HG03432 (cell line): ENCODE measurements around the gene PCDHA1.

Source experiments
- ATAC-seq: cut with Tn5 transposase; IDR thresholded peaks from one replicate; pipeline ENCODE4 v1.9.1; 2021; ENCODE audit warnings: mild to moderate bottlenecking, moderate library complexity; ENCODE audit not compliant: unreplicated experiment

Gene PCDHA1

DNA sequence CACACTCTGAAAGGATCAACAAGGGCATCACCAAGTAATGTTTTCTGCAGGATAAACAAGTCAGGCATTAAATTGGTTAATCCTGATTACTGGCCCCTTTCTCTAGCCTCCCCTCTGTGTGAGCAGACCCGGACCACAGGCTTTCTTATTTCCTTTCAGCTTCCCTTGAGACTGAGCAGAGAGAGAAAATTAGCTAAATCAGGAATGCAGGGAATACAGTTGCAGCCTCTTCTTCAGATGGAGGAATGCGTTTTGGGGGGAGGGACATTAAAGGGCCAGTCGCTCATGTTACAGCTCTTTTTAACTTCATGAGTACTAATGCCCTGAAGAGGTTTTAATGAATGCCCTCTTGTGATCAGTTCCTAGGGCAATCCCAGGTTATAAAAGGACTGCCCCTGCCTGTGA lies 200.2 kb downstream of the PCDHA1 start:
- ATAC-seq, result no peak

DNA sequence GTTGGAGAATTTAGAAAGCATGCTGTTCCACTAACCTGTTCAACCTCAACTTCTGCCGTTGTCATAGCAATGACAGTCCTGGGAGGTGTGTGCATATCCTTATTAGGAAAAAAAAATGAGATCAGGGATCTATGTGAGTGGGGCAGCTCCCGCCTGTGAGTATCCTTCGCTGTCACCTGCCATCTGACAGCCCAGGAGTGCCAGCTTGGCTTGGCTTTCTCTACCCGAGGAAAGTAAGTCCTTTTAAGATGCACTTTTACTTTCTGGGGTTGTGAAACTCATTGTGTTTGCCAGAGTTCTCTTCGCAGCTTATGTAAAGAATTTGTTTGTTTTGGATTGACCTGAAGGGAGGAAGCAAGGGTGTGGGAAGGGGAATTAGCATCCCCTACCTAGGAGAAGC lies 202.2 kb downstream of the PCDHA1 start:
- no peak for ATAC-seq

DNA sequence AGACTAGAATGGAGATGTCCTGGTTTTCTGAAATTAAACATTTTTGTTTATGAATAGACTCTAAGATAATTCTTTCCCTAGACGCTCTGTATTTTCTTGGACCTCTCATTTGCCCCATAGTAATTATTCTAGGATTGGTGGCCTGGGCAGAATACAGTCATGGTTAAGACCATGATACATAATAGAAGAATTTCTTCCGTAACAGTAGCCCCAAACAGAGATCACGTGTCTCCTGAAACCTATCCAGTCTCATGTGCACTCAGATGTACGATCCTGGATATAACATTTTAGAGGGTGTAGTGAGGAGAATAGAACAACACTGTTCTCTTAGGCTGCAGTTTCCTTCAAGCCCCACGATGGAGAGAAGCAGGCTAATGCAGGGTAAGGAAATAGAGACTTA lies 202.7 kb downstream of the PCDHA1 start:
- ATAC-seq, result no peak

DNA sequence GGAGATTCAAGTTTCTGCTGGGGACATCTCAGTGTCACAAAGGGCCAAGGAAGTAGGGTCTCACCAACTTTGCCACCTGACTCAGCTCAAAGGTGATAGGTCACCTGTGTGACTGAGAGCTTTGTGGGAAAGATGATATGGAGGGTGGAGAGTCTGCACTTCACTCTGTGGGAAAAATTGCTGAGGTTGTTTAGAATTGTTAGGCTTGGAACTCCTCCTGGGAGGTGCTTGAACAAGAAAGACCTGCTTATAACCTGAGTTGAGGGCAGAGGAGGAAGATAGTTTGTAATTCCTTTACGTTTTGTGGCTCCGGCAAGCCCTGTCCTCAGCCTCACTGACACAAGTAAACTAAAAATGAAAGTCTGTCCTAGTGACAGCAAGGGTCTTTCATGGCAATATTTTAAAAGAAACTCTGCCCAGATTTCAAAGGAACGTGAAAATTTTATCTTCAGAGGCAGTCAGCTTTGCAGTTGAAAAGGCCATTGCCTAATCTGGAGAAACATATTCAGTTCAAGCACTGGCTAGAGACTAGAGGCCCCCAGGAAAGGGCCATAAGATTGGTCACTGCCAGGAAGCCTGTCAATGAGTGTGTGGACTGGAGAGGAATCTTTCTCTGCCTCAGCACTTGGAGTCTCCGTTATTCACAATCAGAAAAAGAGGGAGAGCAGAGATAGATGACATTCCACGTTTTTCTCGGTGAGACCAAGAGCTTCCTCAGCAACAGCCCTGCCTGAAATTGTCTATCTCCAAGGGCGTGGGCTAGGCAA lies 203.5 kb downstream of the PCDHA1 start:
- no peak for ATAC-seq

DNA sequence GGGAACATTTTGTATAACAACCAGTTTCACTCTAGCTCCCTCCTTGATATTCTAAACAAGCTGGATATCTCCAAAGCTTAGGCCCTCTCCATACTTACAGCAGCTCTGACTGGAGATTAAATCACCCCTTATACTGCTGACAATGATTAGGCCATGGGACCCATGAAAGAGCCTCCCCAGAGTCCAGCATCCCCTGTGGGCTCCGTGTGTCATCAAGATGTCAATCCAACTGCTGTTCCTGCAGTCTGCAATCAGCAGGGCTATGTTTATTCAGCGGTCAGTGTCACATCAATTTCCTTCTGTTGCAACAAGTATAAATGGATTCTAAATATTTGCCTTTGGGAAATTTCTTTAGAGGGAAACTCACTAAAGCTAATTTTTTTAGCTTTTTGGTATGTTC lies 206.9 kb downstream of the PCDHA1 start:
- ATAC-seq, result no peak

DNA sequence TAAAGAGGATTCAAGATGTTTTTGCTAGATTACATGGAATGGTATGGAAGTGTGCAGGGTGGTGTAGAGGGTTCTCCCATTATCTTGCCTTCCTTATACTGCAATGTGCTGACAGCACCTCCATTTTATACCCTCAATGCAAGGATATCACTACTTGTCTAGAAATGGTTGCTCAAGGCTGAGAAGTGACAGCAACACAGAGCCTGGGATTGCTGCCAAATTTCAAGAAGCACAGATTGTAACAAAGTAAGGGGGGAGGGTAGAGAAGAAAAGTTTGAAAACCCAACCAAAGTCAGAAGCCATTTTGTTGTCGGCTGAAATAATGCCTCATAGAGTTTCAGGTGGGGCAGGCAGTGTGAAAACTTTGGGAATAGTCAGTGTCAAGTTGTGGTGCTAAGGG lies 210.1 kb downstream of the PCDHA1 start:
- ATAC-seq, result no peak

DNA sequence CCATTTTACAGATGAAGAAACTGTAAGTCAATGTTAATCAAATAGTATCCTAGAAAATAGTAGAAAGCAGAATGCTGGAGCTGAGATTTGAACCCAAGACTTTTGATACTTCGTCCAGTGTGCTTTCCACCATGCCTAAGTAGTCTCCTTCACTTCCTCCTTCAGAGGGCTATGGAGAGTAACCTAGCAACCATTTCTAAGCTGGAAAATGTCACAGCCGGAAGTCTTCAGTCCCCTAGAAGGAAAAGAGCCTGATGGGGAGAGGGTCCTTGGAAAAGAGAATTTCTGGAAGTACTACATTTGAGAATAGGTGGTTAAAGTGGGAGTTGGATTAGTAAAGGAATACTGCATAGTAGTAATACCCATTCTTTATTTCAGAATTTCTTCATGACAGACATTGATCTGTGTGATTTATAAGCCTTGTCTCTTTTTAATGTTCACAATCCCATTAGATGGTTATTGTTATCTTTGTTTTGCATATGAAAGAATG lies 213.0 kb downstream of the PCDHA1 start:
- no peak for ATAC-seq

DNA sequence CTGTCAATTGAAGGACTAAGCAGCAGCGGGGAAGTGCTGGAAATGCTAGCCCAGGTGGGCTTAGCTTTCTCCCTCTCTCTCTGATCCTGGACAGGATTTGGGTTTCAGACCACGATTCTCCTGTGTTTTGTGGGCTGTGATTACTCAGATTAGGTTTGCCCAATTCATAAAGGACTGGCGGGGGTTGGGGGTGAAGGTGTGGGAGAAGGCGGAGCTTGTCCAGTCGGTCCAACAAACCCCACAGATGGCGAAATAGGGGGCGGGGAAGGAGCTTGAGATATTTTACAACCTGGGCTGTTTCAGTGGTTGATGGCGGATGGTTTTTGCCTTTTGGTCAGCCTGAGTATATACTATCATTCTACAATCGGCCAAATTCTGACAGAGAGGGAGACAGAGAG lies 215.5 kb downstream of the PCDHA1 start:
- no peak for ATAC-seq

DNA sequence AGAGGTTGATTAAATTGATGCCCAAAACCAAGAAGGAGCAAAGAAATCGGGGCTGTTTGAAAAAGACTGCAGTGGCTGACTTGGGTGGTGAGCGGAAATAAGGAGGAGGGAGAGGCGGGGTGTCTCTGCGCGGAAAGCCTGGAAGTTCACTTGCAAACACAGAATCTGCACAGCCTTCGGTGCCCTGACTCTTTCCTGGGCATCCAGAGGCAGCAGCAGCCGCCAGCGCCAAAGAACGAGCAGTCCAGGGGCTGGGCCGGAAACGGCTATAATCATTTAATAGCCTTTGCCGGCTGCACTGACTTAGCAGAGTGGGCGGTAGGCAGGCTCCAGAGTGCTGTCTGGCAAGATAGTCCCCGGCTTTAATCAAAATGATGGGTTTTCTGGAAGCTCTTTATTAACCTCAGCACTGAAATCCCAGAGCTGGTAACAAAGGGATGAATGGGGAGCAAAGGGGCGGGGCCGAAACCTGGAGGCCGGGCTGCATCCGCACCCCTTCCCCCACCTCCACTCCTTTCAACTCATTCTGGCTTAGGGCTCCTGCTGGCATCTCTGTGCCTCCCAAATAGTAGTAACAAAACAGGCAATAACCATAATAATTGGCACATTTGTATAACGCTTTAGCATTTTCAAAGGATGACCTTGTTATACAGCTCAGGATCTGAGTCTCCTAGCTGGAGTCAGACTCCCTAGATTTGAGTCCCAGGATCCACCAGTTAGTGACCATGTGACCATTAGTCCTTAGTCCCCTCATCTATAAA lies 216.1 kb downstream of the PCDHA1 start:
- no peak for ATAC-seq

DNA sequence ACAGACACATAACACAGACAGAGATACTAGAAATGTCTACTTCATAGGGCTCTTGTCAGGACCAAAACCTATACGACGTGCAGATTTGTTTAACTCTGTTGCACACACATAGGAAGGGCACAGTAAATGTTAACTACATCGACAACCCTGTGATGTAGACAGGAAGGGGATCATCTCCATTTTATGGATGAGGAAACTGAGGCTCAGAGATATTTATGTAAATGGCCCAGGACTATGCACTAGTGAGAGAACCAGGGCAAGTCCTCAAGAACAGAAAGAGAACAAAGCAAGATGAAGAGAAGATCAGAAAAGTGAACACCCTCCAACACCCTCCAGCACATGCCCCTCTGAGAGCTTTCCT lies 216.6 kb downstream of the PCDHA1 start:
- ATAC-seq, result no peak

DNA sequence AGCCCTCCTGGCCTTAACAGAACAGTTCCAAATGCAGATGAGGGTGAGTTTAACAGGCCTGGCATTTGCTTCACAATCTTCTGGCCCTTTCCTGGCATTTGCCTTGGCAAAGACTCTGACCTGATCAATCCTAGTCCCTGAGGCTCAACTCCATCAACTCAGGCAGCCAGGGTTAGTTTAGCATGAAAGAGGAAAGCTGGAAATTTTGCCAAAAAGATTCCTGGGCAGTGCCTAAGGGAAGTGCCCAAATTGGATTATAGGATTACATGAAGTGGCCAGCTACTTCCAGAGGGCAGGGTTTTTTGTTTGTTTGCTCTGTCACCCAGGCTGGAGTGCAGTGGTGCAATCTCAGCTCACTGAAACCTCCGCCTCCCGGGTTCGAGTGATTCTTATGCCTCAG lies 217.1 kb downstream of the PCDHA1 start:
- ATAC-seq, result no peak

DNA sequence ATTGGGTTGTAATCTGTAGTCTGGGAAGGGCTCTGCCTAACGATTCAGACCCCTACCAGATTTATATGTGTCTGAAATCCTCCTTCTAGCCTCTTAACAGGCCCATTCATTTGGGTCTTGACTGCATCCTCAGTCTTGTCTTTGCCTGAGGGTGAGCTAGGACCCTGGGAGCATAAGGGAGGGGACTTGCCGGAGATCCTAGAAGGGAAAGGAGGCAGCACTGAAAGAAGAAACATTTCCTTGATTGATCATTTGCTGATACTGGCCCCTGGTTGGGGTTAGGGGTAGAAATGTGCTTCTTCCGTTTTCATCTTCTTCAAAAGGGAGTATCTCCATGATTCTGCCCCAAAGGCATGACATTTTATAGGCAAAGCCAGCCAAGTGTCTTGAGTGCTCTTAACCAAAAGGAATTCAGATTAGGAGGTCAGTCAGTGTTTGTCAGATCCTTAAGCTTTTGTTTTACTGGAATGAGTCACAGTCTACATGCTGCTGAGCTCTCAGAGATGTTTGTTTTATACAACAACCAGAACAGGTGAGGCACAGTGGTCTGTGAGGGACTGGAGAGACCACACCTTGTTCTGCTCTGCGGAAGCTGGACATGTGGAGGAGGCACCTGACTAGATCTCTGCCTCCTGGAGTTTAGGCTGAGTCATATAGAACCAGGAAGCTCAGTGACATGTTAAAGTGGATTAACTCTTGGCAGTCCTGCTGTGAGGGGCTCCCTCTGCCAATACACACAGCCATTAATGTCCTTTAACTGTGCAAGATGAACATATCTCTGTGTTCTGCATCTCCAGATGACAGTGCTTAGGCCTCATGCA lies 218.1 kb downstream of the PCDHA1 start:
- no peak for ATAC-seq

DNA sequence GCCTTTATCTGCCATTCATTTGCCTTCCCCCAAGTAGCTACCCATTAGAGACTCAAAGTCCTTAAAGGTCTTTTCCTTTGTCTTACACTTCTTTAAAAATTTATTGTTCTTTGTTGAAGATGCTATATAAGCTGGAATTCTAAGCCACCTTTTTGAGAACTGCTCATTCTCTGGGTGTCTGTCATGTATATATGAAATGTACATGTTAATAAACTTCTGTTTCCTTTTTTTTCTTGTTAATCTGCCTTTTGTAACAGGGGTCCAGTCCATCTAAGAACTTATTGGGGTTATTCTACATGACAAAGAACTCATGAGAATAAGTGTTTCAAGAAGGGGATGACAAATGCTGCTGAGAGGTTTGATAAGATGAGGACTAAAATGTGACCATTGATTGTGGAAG lies 221.9 kb downstream of the PCDHA1 start:
- ATAC-seq, result no peak

DNA sequence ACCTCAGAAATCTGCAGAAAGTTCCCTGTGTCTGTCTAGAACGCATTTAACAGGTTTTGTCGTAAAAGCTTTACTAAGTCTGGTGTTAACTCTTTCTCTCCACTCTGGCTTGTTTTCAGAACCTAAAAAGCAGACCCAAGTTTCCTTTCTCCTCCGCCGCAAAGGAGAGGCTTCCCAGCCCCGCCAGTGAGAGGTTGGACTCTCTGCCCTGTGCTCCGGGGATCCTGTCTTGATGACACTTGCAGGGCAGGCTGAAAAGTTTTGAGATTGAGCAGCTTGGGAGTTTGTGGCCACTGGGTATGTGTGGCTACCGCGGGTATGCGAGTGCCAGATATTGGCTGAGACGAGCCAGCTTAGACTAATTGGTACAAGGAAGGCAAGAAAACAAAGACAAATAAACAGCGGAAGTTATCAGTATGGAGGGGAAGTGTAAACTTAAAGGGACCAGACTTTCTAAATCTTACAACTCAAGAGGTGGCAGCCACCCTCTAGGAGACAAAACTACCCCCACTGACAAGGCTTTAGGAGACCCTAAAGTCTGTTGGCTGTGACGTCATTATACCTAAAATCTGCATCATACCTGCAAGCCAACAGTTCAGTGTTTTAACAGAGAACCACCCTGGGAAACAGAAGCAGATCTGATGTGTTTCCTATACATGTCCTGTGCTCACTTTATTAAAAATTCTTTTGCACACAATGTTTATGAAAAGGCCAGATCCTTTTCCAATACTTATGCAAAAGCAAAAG lies 224.3 kb downstream of the PCDHA1 start:
- ATAC-seq, result no peak

DNA sequence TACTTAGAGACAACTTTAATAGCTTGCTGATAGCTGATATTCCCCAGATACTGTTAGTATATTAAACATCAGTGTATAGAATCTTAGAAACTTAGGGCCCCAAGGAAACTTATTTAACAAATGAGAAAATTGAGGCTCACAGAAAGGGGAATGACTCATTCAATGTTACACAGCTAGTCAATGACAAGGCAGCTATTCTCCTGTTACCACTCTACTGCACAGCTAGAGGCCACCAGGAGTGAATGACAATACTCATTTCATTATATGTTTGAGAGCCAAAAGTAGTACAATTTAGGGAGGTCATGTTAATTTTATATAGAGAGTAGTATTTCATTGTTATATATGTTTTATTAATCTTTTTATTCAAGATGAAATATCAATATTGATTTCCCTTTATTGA lies 232.0 kb downstream of the PCDHA1 start:
- ATAC-seq, result no peak

DNA sequence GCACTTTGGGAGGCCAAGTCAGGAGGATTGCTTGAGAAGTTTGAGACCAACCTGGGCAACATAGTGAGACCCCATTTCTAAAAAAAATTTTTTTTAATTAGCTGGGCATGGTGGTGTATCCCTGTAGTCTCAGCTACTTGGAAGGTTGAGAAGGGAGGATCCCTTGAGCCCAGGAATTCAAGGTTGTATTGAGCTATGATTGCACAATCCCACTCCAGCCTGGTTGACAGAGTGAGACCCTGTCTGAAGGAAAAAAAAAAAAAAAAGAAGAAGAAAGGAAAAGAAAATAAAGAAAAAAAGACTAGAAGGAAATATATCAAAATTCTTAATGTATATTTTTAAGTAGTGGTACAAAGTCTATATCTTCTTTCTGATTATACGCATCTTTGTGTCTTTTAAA lies 236.4 kb downstream of the PCDHA1 start:
- ATAC-seq, result no peak

DNA sequence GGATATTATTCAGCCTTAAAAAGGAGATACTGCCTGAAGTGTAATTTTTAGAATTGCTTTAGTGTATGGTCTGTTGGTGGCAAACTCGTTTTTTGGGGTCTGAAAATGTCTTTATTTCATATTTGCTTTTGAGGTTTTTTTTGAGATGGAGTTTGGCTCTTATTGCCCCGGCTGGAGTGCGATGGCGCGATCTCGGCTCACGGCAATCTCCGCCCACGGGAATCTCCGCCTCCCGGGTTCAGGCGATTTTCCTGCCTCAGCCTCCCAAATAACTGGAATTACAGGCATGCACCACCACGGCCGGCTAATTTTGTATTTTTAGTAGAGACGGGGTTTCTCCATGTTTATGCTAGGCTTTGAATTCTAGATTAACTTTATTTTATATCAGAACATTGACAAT lies 245.1 kb downstream of the PCDHA1 start:
- ATAC-seq, result no peak

DNA sequence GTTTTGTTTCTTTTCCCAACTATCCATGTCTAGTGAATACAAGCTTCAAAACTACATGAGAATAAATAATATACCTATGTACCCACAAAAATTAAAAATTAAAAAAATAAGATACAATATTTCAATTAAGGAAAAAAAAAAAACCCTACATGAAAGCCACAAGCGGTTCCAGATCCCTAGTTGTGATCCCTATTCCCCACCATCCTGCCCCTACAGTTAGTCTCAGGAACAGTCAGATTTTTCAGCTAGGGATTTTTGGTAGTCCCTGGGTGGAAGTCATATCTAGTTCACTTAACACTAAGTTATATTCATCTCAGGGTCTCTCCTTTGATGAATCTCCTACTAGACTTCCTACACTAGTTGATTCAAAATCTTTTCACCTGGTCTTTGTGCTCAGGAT lies 246.7 kb downstream of the PCDHA1 start:
- no peak for ATAC-seq

DNA sequence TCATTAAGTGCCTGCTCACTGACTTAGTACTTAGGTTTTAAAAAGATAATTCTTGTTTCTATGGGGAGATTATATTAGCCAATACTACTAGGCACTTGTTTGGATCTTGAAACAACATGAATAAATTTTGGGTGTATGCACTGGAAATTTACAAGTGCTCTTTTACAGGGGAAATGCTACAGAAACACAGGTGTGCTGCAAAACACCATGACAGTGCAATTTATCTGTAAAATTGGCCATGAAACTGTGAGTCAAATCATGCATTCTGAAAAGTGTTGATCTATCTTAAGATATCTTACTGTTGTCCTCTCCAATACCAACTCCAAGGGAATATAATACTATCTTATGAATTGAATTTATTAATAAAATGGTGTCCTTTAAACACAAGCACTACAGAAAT lies 253.1 kb downstream of the PCDHA1 start:
- no peak for ATAC-seq

DNA sequence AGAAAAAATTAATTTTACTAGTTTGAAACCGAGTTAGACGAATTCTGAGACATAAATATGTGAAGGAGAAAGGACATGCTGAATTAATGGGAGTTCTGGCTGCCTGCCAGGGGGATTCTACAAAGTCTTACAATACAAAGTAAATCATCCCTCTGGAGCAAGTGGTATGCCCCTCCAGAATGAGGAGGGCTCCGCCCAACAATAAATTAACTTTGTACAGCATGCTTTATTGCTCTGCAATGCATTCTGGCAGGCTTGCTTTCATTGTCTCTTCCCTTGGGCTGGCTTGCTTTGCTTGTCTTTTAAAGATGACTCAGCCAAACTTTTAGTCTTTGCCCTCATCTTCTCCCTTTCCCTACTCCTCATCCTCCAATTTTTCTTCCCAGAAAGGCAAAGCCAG lies 253.6 kb downstream of the PCDHA1 start:
- ATAC-seq, result no peak
